Subcutaneous adipose tissue (tissue), 4 donors: ENCODE data around the gene PHTF2. TPM values are rescaled to one million over a fixed set of nuclear protein-coding genes. Genes with fewer than 3 reads are reported as not detected.

Source experiments
- total RNA-seq, 4 donors: library from RNA; depleted of rRNA; stranded (reverse); fragments of >200 nt; gene quantifications; one replicate each; pipeline ENCODE4 v1.1.0, GENCODE V29; 2016
- TF ChIP-seq, protein P1 (sequence below): fragments of 450-650 bp; IDR thresholded peaks from one replicate; pipeline ENCODE4 v1.5.1; 2016; ENCODE audit warnings: low read depth, mild to moderate bottlenecking, control low read depth, antibody characterized with exemption, moderate library complexity

PHTF2 gene
- total RNA-seq, 4 donors from 2014 or later: 21.0 to 40.1 (median 23.2) TPM

- TF ChIP-seq, protein P1, sequence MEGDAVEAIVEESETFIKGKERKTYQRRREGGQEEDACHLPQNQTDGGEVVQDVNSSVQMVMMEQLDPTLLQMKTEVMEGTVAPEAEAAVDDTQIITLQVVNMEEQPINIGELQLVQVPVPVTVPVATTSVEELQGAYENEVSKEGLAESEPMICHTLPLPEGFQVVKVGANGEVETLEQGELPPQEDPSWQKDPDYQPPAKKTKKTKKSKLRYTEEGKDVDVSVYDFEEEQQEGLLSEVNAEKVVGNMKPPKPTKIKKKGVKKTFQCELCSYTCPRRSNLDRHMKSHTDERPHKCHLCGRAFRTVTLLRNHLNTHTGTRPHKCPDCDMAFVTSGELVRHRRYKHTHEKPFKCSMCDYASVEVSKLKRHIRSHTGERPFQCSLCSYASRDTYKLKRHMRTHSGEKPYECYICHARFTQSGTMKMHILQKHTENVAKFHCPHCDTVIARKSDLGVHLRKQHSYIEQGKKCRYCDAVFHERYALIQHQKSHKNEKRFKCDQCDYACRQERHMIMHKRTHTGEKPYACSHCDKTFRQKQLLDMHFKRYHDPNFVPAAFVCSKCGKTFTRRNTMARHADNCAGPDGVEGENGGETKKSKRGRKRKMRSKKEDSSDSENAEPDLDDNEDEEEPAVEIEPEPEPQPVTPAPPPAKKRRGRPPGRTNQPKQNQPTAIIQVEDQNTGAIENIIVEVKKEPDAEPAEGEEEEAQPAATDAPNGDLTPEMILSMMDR: no peak
These were observed 9.9 kb downstream of the PHTF2 start for GRCh38 chr7:77808517-77808916.

- TF ChIP-seq, protein P1: no peak
These were observed 13.1 kb downstream of the PHTF2 start for GRCh38 chr7:77811516-77812289.

DNA sequence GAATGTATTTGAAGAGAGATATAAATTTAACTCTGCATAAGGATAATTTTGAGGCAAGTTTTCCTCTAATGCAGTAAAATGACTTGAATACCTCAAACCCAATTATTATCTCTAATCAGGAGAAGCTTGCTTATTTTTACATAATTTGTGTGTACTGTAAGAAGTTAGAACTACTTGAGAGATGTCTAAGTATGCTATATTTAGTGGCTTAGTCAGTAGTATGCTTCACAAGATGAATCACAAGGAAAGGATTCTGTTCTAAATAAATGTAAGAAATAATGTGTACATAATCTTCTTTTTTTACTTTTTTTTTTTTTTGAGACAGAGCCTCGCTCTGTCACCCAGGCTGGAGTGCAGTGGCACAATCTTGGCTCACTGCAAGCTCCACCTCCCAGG lies 13.7 kb downstream of the PHTF2 start:
- TF ChIP-seq, protein P1: no peak

DNA sequence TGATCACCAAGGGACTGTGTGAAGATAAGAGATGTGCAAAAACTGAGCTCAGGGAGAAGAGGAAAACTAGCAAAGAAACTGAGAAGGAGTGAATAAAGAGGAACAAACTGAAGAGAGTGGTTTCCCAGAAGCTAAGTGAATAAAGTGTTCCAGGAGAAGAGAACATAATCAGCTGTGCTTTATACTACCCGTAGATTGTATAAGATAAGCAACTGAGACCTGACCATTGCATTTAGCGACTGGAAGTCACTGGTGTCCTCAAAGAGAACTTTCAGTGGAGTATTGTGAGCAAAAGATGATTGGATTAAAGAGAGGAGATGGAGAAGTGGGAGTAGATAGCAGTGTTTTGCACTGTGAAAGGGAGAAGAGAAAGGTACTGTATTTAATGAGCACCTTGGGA lies 14.6 kb downstream of the PHTF2 start:
- TF ChIP-seq, protein P1: no peak

DNA sequence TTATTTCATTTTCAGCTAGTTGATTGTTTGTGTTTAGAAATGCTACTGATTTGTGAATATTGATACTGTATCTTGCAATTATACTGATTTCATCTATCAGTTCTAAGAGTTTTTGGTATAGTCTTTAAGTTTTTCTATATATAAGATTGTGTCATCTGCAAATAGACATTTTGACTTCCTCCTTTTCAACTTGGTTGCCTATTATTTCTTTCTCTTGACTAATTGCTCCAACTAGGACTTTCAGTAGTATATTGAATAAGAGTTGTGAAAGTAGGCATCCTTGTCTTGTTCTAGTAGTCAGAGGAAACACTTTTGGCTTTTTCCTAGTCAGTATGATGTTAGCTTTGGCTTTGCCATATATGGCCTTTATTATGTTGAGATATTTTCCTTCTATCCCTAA lies 20.4 kb downstream of the PHTF2 start:
- TF ChIP-seq, protein P1: no peak

DNA sequence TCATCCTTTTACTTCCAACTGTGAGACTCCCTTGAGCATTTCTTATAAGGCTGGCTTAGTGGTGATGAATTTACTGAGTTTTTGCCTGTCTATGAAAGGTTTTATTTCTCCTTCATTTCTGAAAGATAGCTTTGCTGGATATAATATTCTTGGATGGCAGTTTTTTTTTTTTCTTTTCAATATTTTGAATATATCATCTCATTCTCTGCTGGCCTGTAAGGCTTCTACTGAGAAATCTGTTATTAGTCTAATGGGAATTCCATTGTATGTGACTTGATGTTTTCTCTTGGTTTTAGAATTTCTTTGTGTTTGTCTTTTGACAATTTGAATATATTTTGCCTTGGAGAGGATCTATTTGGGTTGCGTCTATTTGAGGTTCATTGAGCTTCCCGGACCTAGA lies 22.4 kb downstream of the PHTF2 start:
- TF ChIP-seq, protein P1: no peak

DNA sequence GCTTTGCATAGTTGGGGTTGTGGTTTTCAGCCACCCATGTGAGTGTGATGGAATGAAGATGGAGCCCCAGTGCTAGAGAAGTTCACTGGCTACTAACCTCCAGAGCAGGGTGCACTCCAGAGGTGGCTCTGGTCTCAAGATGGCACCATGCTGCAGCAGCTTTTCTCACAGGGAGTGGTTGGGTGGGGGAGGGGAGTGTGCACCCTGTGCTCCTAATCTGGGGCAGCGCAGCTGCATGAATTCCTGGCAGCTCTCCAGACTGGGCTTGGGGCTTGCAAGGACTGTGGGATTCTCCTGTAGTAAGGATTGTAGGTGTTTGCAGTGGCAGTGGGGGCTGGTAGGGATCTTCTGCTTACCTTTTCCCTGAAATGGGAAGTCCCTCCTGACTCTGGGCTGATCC lies 23.7 kb downstream of the PHTF2 start:
- TF ChIP-seq, protein P1: no peak
